GM19099 (cell line): Measurements from ENCODE around the gene ZNF558.

Source experiments
- POLR2A ChIP-seq: IDR thresholded peaks from 3 replicates; pipeline ENCODE4 v1.6.1; 2011; ENCODE audit warnings: low read depth; ENCODE audit not compliant: insufficient read length; ENCODE audit errors: extremely low read depth

The ZNF558 gene

GRCh38 chr19:8832132-8833021 is at the start of gene ZNF558, which contains the start of gene MBD3L1:
Gene ZNF558 (minus strand): TSS chr19:8832304. CDS start chr19:8822659, 9,645 bp downstream.
Gene MBD3L1 (plus strand): TSS chr19:8832377. CDS start chr19:8842679, 10,302 bp downstream.
- TF ChIP-seq POLR2A = peak; percentile 78

DNA sequence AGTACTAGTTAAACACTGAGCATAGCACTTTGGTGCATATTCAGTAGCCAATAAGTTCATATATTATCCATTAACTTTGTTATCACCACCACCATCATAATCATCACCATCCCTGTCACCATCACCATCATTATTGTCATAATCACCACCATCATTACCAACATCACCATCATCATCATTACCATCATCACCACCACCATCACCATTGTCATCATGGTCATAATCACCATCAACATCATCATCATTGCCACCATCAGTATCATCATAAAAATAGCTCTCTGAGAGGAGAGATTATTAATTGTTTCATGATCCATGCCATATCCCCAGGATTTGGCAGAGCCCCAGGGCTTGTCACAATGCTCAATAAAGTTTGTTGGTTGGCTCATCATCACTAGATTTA is 49.4 kb upstream of the ZNF558 start:
- TF ChIP-seq POLR2A = no peak

DNA sequence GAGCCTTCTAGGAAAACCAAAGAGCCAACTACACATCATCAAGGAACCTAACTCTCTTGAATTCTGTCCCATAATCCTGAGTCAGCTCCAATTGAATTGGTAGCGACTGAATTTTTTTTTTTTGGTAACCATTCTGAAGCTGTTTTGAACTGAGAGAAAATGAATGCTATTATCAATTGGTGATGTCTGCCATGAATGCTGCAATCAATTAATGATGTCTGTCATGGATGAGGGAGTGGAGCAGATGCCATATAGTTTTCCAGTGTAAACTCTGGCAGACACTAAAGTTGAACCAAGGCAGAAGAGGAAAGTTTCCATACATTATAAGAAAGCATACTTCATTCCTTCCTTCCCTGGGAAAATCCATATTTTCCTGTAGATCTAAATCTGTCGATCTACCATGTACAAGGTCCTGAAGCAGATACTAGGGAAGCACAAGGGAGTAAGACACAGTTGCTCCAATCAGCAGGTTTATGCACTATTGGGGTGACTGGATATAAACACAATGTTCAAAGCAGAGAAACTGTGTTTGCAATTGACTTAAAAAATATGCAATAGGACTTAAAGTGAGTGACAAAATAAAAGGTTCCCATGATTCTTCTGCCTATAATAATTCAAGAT is 48.9 kb upstream of the ZNF558 start:
- no peak for TF ChIP-seq POLR2A

DNA sequence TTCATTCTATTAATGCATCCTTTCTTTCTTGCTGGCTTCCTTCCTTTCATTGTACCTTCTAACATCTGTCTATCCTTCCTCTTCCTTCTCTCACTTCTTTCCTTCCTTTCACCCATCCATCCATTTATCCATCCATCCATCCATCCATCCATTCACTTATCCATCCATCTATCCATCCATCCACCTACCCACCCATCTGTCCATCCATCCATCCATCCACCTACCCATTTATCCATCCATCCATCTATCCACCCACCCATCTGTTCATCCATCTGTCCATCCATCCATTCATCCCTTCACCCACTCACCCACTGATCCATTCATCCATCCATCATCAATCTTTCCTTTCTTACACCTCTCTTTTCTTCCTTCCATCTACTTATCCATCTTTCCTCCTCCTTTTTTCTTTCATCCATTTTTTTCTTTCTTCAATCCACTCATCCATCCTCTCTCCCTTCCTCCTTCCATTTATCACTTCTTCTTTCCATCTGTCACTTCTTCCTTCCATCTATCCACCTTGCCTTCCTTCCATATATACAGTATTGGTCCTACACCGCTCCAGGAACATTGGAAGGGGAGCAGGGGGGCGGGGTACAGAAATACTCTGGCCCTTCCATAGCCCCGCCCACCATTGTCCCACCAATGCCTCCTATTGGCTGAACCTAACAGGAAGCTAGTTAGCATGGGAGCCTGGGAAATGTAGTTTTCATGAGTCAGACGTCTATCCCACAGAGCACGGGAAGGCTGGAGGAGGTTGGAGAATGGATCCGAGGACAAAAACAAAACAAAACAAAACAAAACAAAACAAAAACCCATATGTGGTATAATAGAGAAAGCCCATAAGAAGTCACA is 46.0 kb upstream of the ZNF558 start:
- TF ChIP-seq POLR2A = no peak

- no peak for TF ChIP-seq POLR2A
Measured at GRCh38 chr19:8866344-8866743, 34.2 kb upstream of the ZNF558 start.

DNA sequence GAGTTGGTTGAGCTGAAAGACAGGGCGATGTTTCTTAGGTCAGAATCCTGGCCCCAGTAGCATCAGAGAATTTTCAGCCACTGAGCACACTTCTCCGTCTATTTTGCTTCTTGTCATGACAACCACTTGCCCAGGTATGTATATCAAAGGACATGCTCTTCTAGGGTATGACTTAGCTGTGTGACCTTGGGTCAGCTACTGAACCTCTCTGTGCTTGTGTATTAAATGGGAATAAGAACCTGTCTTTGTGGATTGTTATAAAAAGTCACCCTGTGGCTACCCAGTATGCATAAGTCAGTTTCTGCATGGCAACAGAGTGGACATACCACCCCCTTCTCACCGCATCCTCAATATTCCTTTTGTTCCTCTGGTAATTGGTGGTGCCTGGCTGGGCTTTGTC is 26.2 kb upstream of the ZNF558 start:
- TF ChIP-seq POLR2A = no peak

GRCh38 chr19:8850488-8850887 is 18.4 kb upstream of the ZNF558 start:
- TF ChIP-seq POLR2A = no peak

GRCh38 chr19:8849232-8849631 is 17.1 kb upstream of the ZNF558 start:
- no peak for TF ChIP-seq POLR2A

GRCh38 chr19:8846819-8847218 is 14.7 kb upstream of the ZNF558 start:
- no peak for TF ChIP-seq POLR2A

- TF ChIP-seq POLR2A = no peak
Measured at GRCh38 chr19:8840708-8841107, 8.6 kb upstream of the ZNF558 start.

- no peak for TF ChIP-seq POLR2A
Measured at GRCh38 chr19:8835877-8836276, 3.8 kb upstream of the ZNF558 start.

- no peak for TF ChIP-seq POLR2A
Measured at GRCh38 chr19:8835446-8835845, 3.3 kb upstream of the ZNF558 start.

DNA sequence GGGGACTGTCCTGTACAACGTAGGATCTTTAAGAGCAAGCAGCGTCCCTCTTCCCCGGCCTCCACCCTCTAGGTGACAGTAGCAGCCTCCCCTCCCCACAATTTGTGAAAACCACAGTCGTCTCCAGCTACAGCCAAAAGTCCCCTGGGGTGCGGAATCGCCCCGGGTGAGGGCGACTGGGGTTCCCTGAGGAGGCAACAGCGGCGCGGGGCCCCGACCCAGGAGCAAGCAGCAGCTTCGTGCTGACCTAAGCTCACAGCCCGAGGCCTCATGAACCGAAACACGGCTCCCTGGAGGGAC is 322 bp downstream of the ZNF558 start:
- TF ChIP-seq POLR2A = no peak

DNA sequence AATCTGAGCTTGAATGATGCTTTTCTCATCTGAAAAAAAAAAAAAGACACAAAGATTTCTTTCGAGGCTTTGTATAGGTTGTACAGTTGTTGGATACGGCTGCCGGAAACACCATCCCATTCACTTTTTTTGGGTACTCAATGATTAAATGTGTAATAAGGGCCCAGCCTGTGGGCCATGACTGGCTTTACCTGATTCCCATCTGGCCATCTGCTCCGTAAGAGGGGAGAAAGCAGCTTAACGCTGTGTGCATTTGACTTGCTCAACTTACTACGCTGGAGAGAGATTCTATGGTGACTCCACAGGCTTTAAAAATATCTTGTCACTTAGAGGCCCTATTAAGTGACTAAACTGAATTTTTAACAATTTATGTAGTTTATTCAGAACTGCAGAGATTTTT is 731 bp downstream of the ZNF558 start:
- no peak for TF ChIP-seq POLR2A

DNA sequence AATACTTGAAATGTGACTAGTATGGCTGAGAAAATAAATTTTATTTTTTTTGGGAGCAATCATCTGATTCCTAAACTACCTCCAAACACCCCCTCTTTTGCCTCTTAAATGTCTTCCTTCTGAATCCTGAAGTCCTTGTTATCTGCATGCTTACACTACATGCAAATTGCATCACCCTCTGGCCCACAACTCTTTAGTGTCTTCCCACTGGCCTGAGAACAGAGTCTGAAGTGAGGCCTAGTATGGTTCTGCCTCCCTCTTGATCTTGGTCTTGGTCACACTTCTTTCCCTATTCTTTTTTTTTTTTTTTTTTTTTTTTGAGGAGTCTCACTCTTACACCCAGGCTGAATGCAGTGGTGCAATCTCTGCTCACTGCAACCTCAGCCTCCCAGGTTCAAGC is 4.8 kb downstream of the ZNF558 start:
- TF ChIP-seq POLR2A = no peak

DNA sequence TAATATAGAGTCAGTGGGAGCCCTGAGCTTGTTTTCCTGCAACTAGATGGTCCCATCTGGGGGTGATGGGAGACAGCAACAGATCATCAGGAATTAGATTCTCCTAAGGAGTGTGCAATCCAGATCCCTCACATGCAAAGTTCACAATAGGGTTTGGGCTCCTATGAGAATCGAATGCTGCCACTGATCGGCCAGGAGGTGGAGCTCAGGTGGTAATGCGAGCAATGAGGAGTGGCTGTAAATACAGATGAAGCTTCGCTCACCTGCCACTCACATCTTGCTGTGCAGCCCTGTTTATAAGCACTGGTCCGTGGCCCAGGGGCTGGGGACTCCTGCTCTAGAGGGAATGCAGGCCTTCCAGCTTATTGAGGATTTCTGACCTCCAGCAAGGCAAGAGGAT is 5.7 kb downstream of the ZNF558 start:
- TF ChIP-seq POLR2A = no peak

DNA sequence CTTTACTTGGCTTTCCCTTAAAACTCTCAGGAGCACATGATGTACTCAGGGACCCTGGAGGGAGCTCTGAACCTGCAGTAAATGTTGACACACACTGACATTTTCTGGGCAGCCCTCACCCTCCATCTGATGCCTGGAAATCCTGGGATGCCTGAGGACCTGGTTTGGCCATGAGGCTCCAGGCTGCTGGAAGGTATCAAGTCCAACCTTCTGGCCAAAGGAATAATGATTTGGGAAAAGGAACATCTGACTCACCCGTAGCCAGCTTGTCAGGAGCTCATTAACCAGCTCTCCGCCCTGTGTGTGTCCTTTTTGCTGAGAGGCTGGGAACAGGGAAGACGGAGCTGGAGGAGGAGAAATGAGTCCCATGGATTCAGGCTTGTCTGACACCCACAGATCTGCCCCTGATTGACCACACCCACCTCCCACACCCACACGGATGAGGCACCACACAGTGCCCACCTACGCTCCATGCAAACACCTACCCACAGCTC is 10.3 kb downstream of the ZNF558 start:
- TF ChIP-seq POLR2A = no peak
